ENCODE measurements around the gene DAB1. TPM values are rescaled to one million over a fixed set of nuclear protein-coding genes. Genes with fewer than 3 reads are reported as not detected.

DAB1 gene
- total RNA-seq, 1 donor = under 0.01 TPM

DNA sequence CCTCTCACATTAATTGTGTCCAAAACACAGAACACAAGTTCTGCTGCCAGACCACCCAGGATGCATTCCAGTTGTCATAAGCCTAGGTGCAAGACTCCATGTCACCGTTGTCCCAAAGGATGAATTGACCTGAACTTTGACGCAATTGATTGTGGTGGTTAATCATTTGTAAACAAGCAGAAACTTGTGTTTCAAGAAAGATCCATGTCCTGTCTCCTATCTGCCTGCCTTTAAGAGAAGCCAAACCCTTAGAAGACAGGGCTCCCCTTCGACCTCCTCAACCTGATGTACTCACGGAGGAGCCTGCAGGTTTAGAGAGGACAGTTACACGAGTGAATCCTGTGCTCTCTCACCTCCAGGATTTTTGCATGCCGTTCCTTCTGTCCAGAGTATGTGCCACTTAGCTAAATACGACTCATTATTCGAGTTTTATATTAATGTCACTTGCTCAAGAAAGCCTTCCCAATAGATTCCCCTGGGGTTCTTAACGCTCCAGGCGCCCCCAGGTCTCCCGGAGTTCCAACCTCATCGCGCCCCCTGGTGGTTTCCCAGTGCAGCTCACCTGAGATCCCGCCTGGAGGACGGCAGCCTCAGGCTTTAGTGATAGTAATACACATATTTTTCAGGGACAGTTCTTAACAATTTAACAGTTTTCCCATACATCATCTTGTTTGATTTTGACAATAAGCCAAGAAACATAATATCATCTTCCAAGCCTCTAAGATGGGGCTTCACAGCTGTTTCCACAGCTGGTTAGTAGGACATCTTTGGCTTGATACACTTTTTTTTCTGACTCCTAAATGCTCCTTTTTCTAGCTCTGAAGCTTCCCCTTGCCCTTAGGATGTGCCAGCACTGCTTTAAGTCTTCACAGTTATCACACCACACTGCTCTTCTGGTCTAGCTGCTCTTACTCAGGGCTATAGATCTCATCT, 455.7 kb downstream of the DAB1 start:
- DNase-seq (ENCODE audit: low read depth in 2 of 3, low spot score in 2 of 3) = no peak

DNA sequence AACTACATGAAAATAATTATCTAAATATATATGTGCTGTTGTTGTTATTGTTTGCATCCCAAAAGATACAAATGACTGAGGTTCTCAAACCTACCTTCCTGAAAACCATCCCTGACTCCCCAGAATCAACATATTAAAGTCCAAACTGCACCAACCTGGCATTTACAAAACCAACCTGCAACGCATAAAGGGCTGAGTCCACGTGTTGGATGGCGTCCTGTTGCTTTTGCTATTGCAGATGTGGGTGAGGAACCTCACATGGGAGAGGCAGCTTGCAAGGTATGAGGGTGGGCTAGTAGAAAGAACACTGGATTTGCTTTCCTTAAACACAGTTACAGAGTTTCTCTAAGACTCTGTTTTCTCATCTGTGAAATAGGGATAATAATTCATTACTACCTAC, 456.5 kb downstream of the DAB1 start:
- no peak for DNase-seq (ENCODE audit: low read depth in 2 of 3, low spot score in 2 of 3)

DNA sequence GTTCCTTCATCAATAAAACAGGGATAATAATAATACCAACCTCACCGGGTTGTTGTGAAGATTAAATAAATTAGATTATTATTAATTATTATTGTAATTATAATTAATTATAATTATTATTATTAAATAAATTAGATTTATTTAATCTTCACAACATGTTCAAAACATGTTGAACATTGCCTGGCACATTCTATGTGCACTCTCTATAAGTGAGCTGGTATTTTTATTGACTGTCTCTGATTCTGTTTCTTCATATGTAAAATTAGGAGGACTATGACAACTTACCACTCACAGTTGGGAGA, 457.2 kb downstream of the DAB1 start:
- DNase-seq (ENCODE audit: low read depth in 2 of 3, low spot score in 2 of 3) = no peak

DNA sequence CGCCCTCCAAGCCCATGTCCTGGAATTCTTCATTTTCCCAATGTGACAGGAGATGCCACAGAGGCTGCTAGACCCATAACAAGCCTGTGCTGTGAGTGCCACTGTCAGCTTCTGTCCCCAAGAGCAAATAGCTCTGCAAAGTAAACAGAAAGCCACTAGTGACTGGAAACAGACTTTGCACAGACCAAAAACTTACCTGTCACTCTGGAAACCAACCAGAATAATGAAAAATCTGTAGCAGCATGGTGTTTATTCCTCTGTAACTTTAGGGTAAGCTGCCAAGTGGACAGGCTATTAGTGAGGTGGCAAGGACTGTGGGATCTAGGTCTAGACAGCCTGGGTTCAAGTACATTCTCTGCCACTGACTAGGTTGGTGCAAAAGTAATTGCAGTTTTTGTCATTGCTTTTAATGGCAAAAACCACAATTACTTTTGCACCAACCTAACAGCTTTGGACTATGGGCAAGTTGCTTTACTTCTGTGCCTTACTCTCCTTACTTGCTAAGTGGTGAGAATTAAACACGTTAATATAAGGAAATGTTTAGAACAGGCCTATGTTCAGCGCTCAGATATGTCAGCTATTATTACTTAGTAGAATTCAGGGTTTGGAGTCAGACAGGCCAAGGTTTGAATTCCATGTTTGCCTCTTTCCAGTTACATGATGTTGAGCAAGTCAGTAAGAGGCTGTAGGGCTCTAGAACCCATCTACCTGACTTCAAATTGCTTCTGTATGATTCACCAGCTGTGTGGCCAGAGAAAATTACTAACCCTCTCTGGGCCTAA, 457.8 kb downstream of the DAB1 start, which contains the start of gene C8B:
TSS of gene C8B (minus strand) at position 100 of the 782 bp plus-strand sequence. CDS start at position 33, 67 bp downstream.
- no peak for DNase-seq (ENCODE audit: low read depth in 2 of 3, low spot score in 2 of 3)

DNA sequence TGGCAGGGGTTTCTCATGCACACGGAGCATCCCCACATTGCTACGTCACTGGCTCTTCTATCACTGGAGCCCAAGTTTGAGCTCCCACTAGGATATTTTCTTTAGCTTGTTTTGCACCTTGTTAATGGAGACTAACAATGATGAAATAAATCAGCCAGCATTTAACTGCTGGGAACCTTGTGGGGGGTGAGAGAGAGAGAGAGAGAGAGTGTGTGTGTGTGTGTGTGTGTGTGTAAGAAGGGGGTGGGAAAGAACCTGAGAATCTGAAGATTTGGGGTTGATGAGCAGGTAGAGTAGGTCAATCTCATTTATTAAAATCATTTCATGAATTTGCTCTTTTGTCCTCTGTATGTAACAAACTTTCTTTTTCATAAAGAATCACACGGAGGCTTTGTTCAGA, 458.7 kb downstream of the DAB1 start:
- DNase-seq (ENCODE audit: low read depth in 2 of 3, low spot score in 2 of 3) = no peak

DNA sequence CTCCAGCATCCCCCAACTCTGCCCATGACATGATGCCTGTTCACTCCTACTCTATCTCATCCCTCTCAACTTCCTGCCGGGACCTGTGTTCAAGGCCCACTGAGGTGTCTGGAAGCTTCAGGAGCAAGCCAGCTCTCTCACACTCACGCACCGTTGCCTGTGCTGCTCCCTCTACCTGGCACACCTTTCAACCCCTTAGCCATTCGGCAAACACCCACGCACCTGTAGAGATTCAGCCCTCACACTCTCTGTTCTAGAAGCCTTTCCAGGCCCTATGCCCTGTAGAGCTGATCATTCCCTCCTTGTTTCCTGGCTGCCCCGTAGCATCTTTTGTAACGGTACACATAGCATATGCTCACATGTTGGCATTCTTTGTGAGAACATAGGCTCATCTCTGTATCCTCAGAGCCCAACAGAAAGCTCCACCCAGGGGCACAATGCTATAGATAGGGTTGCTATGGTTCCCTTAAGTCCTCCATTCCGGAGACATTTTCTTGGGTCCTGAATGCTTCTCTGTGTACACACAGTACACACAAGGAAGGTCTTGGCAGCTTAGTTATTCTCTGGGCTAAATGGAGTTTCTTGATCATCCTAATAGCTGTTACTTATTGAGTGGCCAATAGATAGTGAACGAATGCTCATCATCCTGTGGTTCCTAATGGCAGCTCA, 459.4 kb downstream of the DAB1 start:
- DNase-seq (ENCODE audit: low read depth in 2 of 3, low spot score in 2 of 3) = no peak

DNA sequence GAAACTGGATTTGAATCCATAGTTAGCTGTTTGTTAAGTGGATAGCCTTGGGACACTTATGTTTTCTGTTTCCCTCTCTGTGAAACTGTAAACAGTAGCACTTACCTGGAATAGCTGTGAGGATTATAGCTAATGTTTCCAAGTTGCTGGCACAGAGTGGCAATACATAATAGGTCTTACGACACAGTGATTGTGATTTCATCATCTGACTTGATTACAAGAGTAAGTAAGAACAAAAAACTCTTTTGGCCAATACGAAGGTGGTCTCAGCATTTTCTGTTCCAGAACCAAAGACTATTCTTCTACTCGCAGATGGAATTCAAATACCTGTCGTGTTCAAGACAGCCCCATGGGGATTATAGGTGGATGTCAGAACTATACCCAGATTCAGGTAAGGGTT, 460.2 kb downstream of the DAB1 start:
- no peak for DNase-seq (ENCODE audit: low read depth in 2 of 3, low spot score in 2 of 3)

DNA sequence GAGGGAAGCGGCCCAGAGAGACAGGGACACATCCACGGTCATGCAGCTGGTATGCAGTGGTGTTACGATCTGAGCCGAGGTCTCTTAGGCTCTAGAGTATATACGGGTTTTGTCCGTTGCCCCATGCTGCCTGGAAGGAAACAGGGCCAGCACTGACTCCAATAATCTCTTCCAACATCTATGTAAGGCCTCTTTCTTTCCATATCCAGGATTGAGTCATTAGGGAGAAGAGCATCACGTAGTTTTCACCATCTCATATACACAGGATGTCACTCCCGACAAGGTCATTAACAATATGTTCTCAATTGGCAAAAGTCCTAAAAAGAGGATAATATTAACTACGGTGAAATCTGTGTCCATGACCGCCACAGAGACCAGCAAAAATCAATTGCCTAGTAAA, 462.4 kb downstream of the DAB1 start:
- no peak for DNase-seq (ENCODE audit: low read depth in 2 of 3, low spot score in 2 of 3)

DNA sequence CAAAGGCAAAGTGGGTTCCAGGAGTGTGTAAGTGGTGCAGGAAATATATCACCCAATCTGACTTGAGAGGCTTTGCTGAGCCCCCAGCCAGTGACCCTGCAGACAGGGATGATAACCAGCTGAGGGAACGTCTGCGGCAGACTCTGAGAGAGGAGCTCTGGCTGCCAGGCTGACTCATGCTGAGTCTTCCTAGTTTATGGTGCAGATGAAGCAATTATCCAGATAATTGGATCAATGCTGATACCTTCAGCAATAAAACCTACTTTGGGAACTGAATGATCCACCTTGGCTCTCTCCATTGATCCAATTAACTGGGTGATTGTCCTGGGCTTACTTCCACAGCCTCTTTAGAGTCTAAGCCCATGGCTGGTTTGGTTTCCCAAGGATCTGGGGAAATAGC, 465.3 kb downstream of the DAB1 start:
- DNase-seq (ENCODE audit: low read depth in 2 of 3, low spot score in 2 of 3) = no peak

DNA sequence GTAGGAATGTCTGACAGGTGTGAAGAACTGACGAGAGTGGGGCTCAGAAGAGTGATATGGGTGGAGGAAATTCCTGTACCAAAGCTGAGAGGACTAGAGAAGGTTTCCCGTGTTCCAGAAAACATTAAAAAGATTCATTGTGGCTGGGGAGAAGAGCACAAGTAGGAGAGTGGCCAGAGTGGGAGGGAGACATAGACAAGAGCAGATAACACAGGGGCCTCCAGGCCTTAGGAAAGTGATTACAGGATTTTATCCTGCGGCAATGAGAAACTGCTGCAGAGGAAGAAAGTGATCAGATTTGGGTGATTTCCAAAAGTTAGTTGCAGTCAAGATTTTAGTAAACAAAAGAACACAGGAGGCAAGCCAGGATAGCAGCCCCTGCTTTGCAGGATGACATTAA, 465.9 kb downstream of the DAB1 start:
- DNase-seq (ENCODE audit: low read depth in 2 of 3, low spot score in 2 of 3) = no peak

DNA sequence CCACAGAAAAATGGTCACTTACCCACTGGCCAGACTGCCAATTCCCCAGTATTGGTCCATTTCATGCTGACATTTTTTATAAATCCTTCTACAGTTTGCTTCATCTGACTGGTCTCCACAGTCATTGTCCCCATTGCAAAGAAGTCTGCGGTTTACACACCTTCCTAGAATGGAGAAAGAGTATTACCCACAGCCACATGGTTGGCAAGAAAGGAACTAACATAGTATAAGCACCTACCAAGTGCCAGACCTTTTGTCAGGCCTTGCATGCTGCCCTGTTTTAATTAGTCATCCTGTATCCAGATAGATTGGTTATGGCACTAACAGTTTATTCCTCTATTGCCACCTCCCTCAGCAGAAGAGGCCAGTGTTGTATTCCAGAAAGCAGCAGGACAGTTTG, 469.2 kb downstream of the DAB1 start:
- DNase-seq (ENCODE audit: low read depth in 2 of 3, low spot score in 2 of 3) = no peak

DNA sequence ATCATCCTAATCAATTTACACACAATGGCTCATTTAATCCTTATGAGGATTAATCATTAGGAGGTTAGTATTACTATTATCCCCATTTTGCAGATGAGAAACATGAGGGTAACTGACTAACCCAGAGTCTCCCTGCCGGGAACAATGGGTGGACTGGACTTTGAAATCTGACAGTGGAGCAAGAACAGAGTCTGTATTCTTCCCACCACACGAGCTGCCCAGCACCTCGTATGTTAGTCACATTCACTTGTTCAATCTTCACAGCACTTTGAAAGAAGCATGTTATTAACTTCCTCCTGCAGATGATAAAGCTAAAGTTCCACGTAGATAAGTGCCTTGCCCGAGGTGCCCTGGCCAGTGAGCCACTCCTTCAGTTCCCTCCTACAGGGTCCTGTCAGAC, 470.5 kb downstream of the DAB1 start:
- DNase-seq (ENCODE audit: low read depth in 2 of 3, low spot score in 2 of 3) = no peak

DNA sequence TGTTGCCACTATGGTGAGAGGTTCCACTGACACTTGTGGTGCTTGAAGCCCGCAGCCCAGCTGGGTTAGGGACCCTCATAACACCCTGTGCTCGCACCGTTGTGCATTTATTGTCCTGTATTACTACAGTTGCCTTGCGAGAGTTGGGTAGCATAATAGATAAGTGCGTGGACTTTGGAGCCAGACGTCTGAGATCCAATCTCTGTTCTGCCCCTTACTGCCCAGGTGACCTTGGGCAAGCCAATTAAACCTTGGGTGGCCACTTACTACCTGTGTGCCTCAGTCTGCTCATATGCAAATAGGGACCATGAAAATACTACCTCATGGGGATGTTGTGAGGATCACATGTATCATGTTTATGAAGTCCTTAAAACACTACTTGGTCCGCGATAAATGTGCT, 471.4 kb downstream of the DAB1 start:
- DNase-seq (ENCODE audit: low read depth in 2 of 3, low spot score in 2 of 3) = no peak

DNA sequence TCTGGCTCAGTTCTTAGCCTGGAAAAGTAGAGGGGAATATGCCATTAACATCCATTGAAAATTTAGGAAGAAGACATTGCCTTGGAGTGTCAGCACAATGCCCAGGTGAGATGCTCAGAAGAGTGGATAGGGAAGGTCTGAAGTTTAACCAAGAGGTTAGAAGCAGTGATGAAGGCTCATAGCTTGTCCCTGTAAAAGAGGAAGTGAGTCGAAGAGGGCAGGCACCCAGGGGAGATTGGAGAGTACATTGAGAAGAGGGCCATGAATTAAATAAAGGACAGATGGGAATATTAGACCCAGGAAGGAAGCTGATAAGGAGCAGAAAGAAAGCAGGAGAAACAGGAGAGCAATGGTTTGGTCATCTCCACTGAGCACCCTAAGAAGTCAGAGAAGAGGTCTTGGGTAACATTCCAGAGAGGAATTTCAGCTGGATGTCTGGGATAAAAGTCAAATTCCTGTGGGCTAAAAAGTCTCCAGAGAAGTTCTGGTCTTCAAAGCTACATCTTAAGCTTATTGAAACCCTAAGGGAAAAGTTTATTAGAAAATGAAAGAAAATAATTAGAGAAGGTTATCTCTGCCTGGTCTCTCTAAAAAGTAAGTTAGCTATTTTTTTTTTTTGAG, 475.3 kb downstream of the DAB1 start:
- no peak for DNase-seq (ENCODE audit: low read depth in 2 of 3, low spot score in 2 of 3)

Data from hematopoietic multipotent progenitor cell (in vitro differentiated cells).